ENCODE data around the gene CTSD. TPM values are rescaled to one million over a fixed set of nuclear protein-coding genes. Genes with fewer than 3 reads are reported as not detected.

The CTSD gene
- polyA plus RNA-seq, 1 of the 3 experiments (the other 2 are of a cell fraction), result 187 TPM

GRCh38 chr11:1771273-1771672 is 7.5 kb upstream of the CTSD start:
- POLR2A ChIA-PET, result interaction anchor here (0.6 kb wide), 1 partner anchor 7 kb away, joined by 5 read pairs; the partner anchor contains the start of gene CTSD
- WGBS (ENCODE audit: low lambda C conversion rate), result 93% methylated on average over 18 of the region's 18 CpGs

GRCh38 chr11:1770528-1770927 is 6.8 kb upstream of the CTSD start:
- Histone ChIP-seq H3K36me3 (replicated peaks in 1 of 2; ENCODE audit: control insufficient read depth in 1 of 2, insufficient read depth in 2 of 2, low read length in 1 of 2) (no peaks in the 10 kb centered on the region), H3K9ac (no peak overlapping the region), H4K20me1 (ENCODE audit: insufficient read depth) (no peaks in the 10 kb centered on the region), H3K4me2 (no peak overlapping the region), H3K9me3 (no peaks in the 10 kb centered on the region), H3K79me2 (ENCODE audit: insufficient read depth) (no peaks in the 10 kb centered on the region), H3K9me2 (no peaks in the 10 kb centered on the region), H3F3A (replicated peaks; ENCODE audit: insufficient read depth) (no peaks in the 10 kb centered on the region), H3K4me1 (ENCODE audit: control insufficient read depth in 1 of 2, insufficient read depth in 2 of 2, low read depth in 1 of 2, low read length in 1 of 2) (peaks cover 4 to 12% of the 10 kb centered on the region in 2 experiments; a peak in 2 of 4 replicates), H2AFZ (ENCODE audit: low read depth) (no peak overlapping the region; the same call in 1 of the 2 replicates), H3K4me3 (ENCODE audit: low read depth in 2 of 2, low read length in 1 of 2) (no peak overlapping the region), H3K27me3 (ENCODE audit: insufficient read depth) (no peaks in the 10 kb centered on the region), H3K27ac (ENCODE audit: low read depth in 2 of 2, low read length in 1 of 2) (no peak overlapping the region)
- WGBS (ENCODE audit: low lambda C conversion rate), result 90% methylated on average over 5 of the region's 5 CpGs
- ChIA-PET CTCF (interaction anchor here (1.0 to 2.2 kb wide), 5 partner anchors 12 to 77 kb away, joined by 3 to 8 read pairs (median 4); no protein-coding TSS in a partner anchor), POLR2A (no interaction called here)
- no peak for DNase-seq
- TF ChIP-seq, protein P1, sequence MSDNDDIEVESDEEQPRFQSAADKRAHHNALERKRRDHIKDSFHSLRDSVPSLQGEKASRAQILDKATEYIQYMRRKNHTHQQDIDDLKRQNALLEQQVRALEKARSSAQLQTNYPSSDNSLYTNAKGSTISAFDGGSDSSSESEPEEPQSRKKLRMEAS (IDR thresholded peaks at IDR 0.05; ENCODE audit: low read depth), result no peak
- no peak for TF ChIP-seq RAD21 (IDR thresholded peaks at IDR 0.05; ENCODE audit: low read length)
- TF ChIP-seq, protein P2, sequence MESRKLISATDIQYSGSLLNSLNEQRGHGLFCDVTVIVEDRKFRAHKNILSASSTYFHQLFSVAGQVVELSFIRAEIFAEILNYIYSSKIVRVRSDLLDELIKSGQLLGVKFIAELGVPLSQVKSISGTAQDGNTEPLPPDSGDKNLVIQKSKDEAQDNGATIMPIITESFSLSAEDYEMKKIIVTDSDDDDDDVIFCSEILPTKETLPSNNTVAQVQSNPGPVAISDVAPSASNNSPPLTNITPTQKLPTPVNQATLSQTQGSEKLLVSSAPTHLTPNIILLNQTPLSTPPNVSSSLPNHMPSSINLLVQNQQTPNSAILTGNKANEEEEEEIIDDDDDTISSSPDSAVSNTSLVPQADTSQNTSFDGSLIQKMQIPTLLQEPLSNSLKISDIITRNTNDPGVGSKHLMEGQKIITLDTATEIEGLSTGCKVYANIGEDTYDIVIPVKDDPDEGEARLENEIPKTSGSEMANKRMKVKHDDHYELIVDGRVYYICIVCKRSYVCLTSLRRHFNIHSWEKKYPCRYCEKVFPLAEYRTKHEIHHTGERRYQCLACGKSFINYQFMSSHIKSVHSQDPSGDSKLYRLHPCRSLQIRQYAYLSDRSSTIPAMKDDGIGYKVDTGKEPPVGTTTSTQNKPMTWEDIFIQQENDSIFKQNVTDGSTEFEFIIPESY (IDR thresholded peaks at IDR 0.05; ENCODE audit: borderline replicate concordance, low read depth), result no peak
- no peak for TF ChIP-seq TAF1 (IDR thresholded peaks at IDR 0.05; ENCODE audit: borderline replicate concordance, low read depth, low read length)
- TF ChIP-seq RFX5 (IDR thresholded peaks at IDR 0.05; ENCODE audit: low read length), result no peak
- TF ChIP-seq TEAD4 (IDR thresholded peaks at IDR 0.05; ENCODE audit: borderline replicate concordance, insufficient read depth), result no peak
- TF ChIP-seq RCOR1 (IDR thresholded peaks at IDR 0.05; ENCODE audit: low read length), result no peak
- TF ChIP-seq MEF2A (IDR thresholded peaks at IDR 0.05; ENCODE audit: borderline replicate concordance, low read depth), result no peak
- TF ChIP-seq MXI1 (IDR thresholded peaks at IDR 0.05; ENCODE audit: low read depth, low read length), result no peak

More at GRCh38 chr11:1771273-1771672, 7.5 kb upstream of the CTSD start:
- peaks cover 4 to 12% of the 10 kb centered on the region in 2 experiments; a peak in 2 of 4 replicates for H3K4me1 ChIP-seq (ENCODE audit: control insufficient read depth in 1 of 2, insufficient read depth in 2 of 2, low read depth in 1 of 2, low read length in 1 of 2)
- no peaks in the 10 kb centered on the region for H3K27me3 ChIP-seq (ENCODE audit: insufficient read depth)
- no peaks in the 10 kb centered on the region for H3K9me3 ChIP-seq
- no peaks in the 10 kb centered on the region for H3F3A ChIP-seq (replicated peaks; ENCODE audit: insufficient read depth)
- H3K36me3 ChIP-seq (replicated peaks in 1 of 2; ENCODE audit: control insufficient read depth in 1 of 2, insufficient read depth in 2 of 2, low read length in 1 of 2), result no peaks in the 10 kb centered on the region
- no peak overlapping the region for H3K9ac ChIP-seq
- DNase-seq, result no peak
- H4K20me1 ChIP-seq (ENCODE audit: insufficient read depth), result no peaks in the 10 kb centered on the region
- H2AFZ ChIP-seq (ENCODE audit: low read depth), result no peak overlapping the region
- no peak overlapping the region for H3K4me3 ChIP-seq (ENCODE audit: low read depth in 2 of 2, low read length in 1 of 2)
- no peaks in the 10 kb centered on the region for H3K9me2 ChIP-seq
- no peak overlapping the region for H3K4me2 ChIP-seq
- CTCF ChIA-PET, result interaction anchor here (1.5 to 2.2 kb wide), 3 partner anchors 12 to 78 kb away, joined by 3 to 8 read pairs (median 5); no protein-coding TSS in a partner anchor
- TF ChIP-seq FOSL2 (IDR thresholded peaks at IDR 0.05; ENCODE audit: borderline replicate concordance, low read depth), result no peak
- TF ChIP-seq FOXJ3 (CRISPR knock-in tag; IDR thresholded peaks at IDR 0.05), result no peak
- TF ChIP-seq, protein P1 (IDR thresholded peaks at IDR 0.05; ENCODE audit: low read depth), result no peak
- TF ChIP-seq RFX5 (IDR thresholded peaks at IDR 0.05; ENCODE audit: low read length), result no peak
- TF ChIP-seq NRF1 (IDR thresholded peaks at IDR 0.05; ENCODE audit: low read depth, low read length), result no peak
- TF ChIP-seq USF1 (IDR thresholded peaks at IDR 0.05; ENCODE audit: borderline replicate concordance, low read depth), result no peak
- no peak for TF ChIP-seq FOXM1 (IDR thresholded peaks at IDR 0.05; ENCODE audit: low read depth)
- no peak for TF ChIP-seq RCOR1 (IDR thresholded peaks at IDR 0.05; ENCODE audit: low read length)
- no peak for TF ChIP-seq MEF2A (IDR thresholded peaks at IDR 0.05; ENCODE audit: borderline replicate concordance, low read depth)
- TF ChIP-seq, protein P3, sequence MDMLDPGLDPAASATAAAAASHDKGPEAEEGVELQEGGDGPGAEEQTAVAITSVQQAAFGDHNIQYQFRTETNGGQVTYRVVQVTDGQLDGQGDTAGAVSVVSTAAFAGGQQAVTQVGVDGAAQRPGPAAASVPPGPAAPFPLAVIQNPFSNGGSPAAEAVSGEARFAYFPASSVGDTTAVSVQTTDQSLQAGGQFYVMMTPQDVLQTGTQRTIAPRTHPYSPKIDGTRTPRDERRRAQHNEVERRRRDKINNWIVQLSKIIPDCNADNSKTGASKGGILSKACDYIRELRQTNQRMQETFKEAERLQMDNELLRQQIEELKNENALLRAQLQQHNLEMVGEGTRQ (IDR thresholded peaks at IDR 0.05; ENCODE audit: borderline replicate concordance, low read depth, low read length), result no peak
- TF ChIP-seq POLR2AphosphoS5 (IDR thresholded peaks at IDR 0.05; ENCODE audit: low read depth, low read length), result no peak
- TF ChIP-seq ELF1 (IDR thresholded peaks at IDR 0.05), result no peak
- TF ChIP-seq GABPA (IDR thresholded peaks at IDR 0.05; ENCODE audit: low read depth), result no peak
- TF ChIP-seq RXRA (IDR thresholded peaks at IDR 0.05; ENCODE audit: borderline replicate concordance, low read depth), result no peak
- no peak for TF ChIP-seq MXI1 (IDR thresholded peaks at IDR 0.05; ENCODE audit: low read depth, low read length)
- TF ChIP-seq TCF12 (IDR thresholded peaks at IDR 0.05), result no peak
- no peak for TF ChIP-seq EZH2phosphoT487 (IDR thresholded peaks at IDR 0.05; ENCODE audit: borderline replicate concordance, low read depth)
- H3K79me2 ChIP-seq (ENCODE audit: insufficient read depth), result no peaks in the 10 kb centered on the region
- no peak overlapping the region for H3K27ac ChIP-seq (ENCODE audit: low read depth in 2 of 2, low read length in 1 of 2)
